ENCODE measurements around the gene ZNF491.

The ZNF491 gene

GRCh38 chr19:11780431-11781020 lies 17.8 kb upstream of the ZNF491 start:
- TF ChIP-seq NFIC (IDR thresholded peaks at IDR 0.05) (no peak), YY1 (IDR thresholded peaks at IDR 0.05; ENCODE audit: low read depth) (no peak), USF1 (IDR thresholded peaks at IDR 0.05) (no peak), TCF12 (IDR thresholded peaks at IDR 0.05; ENCODE audit: low read depth) (no peak), TEAD4 (IDR thresholded peaks at IDR 0.05) (no peak), MAX (IDR thresholded peaks at IDR 0.05) (no peak)

- TF ChIP-seq NFIC (IDR thresholded peaks at IDR 0.05): no peak
- TF ChIP-seq MAX (IDR thresholded peaks at IDR 0.05): no peak
- no peak for TF ChIP-seq EGR1 (IDR thresholded peaks at IDR 0.05)
- TF ChIP-seq ZBTB7A (IDR thresholded peaks at IDR 0.05; ENCODE audit: low read depth): no peak
- no peak for TF ChIP-seq EP300 (IDR thresholded peaks at IDR 0.05; ENCODE audit: borderline replicate concordance)
- TF ChIP-seq YY1 (IDR thresholded peaks at IDR 0.05; ENCODE audit: low read depth): no peak
- TF ChIP-seq REST (IDR thresholded peaks at IDR 0.05; ENCODE audit: low read depth): no peak
- TF ChIP-seq TEAD4 (IDR thresholded peaks at IDR 0.05): no peak
- TF ChIP-seq TCF12 (IDR thresholded peaks at IDR 0.05; ENCODE audit: low read depth): no peak
- TF ChIP-seq RAD21 (IDR thresholded peaks at IDR 0.05; ENCODE audit: low read depth): no peak
- TF ChIP-seq TAF1 (IDR thresholded peaks at IDR 0.05; ENCODE audit: low read depth): no peak
- TF ChIP-seq FOXM1 (IDR thresholded peaks at IDR 0.05; ENCODE audit: borderline replicate concordance, low read depth): no peak
- no peak for TF ChIP-seq CREB1 (IDR thresholded peaks at IDR 0.05; ENCODE audit: low read depth)
- no peak for TF ChIP-seq USF1 (IDR thresholded peaks at IDR 0.05)
- no peak for TF ChIP-seq CEBPB (IDR thresholded peaks at IDR 0.05)
These were observed 16.8 kb upstream of the ZNF491 start for GRCh38 chr19:11781295-11782057.

GRCh38 chr19:11783767-11784166 lies 14.6 kb upstream of the ZNF491 start:
- TF ChIP-seq RAD21 (IDR thresholded peaks at IDR 0.05; ENCODE audit: low read depth): no peak
- no peak for TF ChIP-seq USF1 (IDR thresholded peaks at IDR 0.05)
- TF ChIP-seq TAF1 (IDR thresholded peaks at IDR 0.05; ENCODE audit: low read depth): no peak
- no peak for TF ChIP-seq CREB1 (IDR thresholded peaks at IDR 0.05; ENCODE audit: low read depth)
- no peak for TF ChIP-seq MAX (IDR thresholded peaks at IDR 0.05)
- TF ChIP-seq TCF12 (IDR thresholded peaks at IDR 0.05; ENCODE audit: low read depth): no peak
- no peak for TF ChIP-seq TEAD4 (IDR thresholded peaks at IDR 0.05)
- TF ChIP-seq EP300 (IDR thresholded peaks at IDR 0.05; ENCODE audit: borderline replicate concordance): no peak
- TF ChIP-seq NFIC (IDR thresholded peaks at IDR 0.05): no peak
- TF ChIP-seq ZBTB7A (IDR thresholded peaks at IDR 0.05; ENCODE audit: low read depth): no peak
- no peak for TF ChIP-seq EGR1 (IDR thresholded peaks at IDR 0.05)
- no peak for TF ChIP-seq CEBPB (IDR thresholded peaks at IDR 0.05)
- TF ChIP-seq FOXM1 (IDR thresholded peaks at IDR 0.05; ENCODE audit: borderline replicate concordance, low read depth): no peak
- TF ChIP-seq REST (IDR thresholded peaks at IDR 0.05; ENCODE audit: low read depth): no peak

- TF ChIP-seq NFIC (IDR thresholded peaks at IDR 0.05) (no peak), TCF12 (IDR thresholded peaks at IDR 0.05; ENCODE audit: low read depth) (no peak), FOXM1 (IDR thresholded peaks at IDR 0.05; ENCODE audit: borderline replicate concordance, low read depth) (no peak), YY1 (IDR thresholded peaks at IDR 0.05; ENCODE audit: low read depth) (no peak), ZBTB7A (IDR thresholded peaks at IDR 0.05; ENCODE audit: low read depth) (no peak), TAF1 (IDR thresholded peaks at IDR 0.05; ENCODE audit: low read depth) (no peak), EP300 (IDR thresholded peaks at IDR 0.05; ENCODE audit: borderline replicate concordance) (no peak), TEAD4 (IDR thresholded peaks at IDR 0.05) (no peak), USF1 (IDR thresholded peaks at IDR 0.05) (no peak), RAD21 (IDR thresholded peaks at IDR 0.05; ENCODE audit: low read depth) (no peak), CEBPB (IDR thresholded peaks at IDR 0.05) (no peak), EGR1 (IDR thresholded peaks at IDR 0.05) (no peak), MAX (IDR thresholded peaks at IDR 0.05) (no peak), CREB1 (IDR thresholded peaks at IDR 0.05; ENCODE audit: low read depth) (no peak), REST (IDR thresholded peaks at IDR 0.05; ENCODE audit: low read depth) (no peak)
These were observed 14.0 kb upstream of the ZNF491 start for GRCh38 chr19:11784356-11784755.
